Calu3 (cell line): ENCODE data around the gene HIF1AN. TPM values are rescaled to one million over a fixed set of nuclear protein-coding genes. Genes with fewer than 3 reads are reported as not detected.

Experiments
- BruUV-seq: library from RNA; stranded (reverse); fragments of 400-500 nt; replicated peaks from 2 replicates; lab custom pipeline; 2021; lab: Mats Ljungman, UMichigan
- CTCF ChIA-PET: fragments of 300-600 bp; sonication (Branson Sonifier 250); formaldehyde crosslinking; loops from one replicate; lab custom pipeline; 2022; ENCODE audit warnings: antibody characterized with exemption; lab: Charles Lee
- DNase-seq: peaks from one replicate; pipeline ENCODE4 v3.0.0; 2022
- H3K27ac Mint-ChIP-seq: one replicate; pipeline ENCODE4 v1.8.0; 2022; ENCODE audit warnings: mixed read lengths; ENCODE audit not compliant: unreplicated experiment
- H3K27me3 Mint-ChIP-seq: one replicate; pipeline ENCODE4 v1.8.0; 2022; ENCODE audit warnings: mixed read lengths; ENCODE audit not compliant: unreplicated experiment
- H3K36me3 Mint-ChIP-seq: one replicate; pipeline ENCODE4 v1.8.0; 2022; ENCODE audit warnings: mild to moderate bottlenecking, moderate library complexity, mixed read lengths; ENCODE audit not compliant: insufficient read depth, unreplicated experiment
- H3K4me1 Mint-ChIP-seq: one replicate; pipeline ENCODE4 v1.8.0; 2022; ENCODE audit warnings: mild to moderate bottlenecking, low read depth, mixed read lengths; ENCODE audit not compliant: unreplicated experiment
- H3K4me3 Mint-ChIP-seq: one replicate; pipeline ENCODE4 v1.8.0; 2022; ENCODE audit warnings: mild to moderate bottlenecking, low read depth, moderate library complexity, mixed read lengths; ENCODE audit not compliant: unreplicated experiment
- H3K9me3 Mint-ChIP-seq: one replicate; pipeline ENCODE4 v1.8.0; 2022; ENCODE audit warnings: low read depth, mixed read lengths; ENCODE audit not compliant: unreplicated experiment
- intact Hi-C: fragments of 100-400 bp; cut with micrococcal nuclease; formaldehyde crosslinking; loops from one replicate; pipeline ENCODE4 v1.10.0; 2022; ENCODE audit not compliant: unreplicated experiment
- total RNA-seq: library from RNA; stranded (reverse); gene quantifications from 2 replicates; pipeline ENCODE4 v1.2.3, GENCODE V29; 2022
- TF ChIP-seq, protein P1 (sequence below): fragments of 200-600 bp; IDR thresholded peaks from one replicate; pipeline ENCODE4 v1.8.0; 2022; ENCODE audit warnings: antibody characterized with exemption; ENCODE audit not compliant: unreplicated experiment

Gene HIF1AN
- total RNA-seq, 1 experiment from 2014 or later = 36.3 TPM

- H3K36me3 Mint-ChIP-seq = no peaks in the 10 kb centered on the region
- intact Hi-C loops = no loop called here
- BruUV-seq = no TSS peak
- H3K4me3 Mint-ChIP-seq = no peak overlapping the region
- H3K9me3 Mint-ChIP-seq = no peaks in the 10 kb centered on the region
- TF ChIP-seq, protein P1, sequence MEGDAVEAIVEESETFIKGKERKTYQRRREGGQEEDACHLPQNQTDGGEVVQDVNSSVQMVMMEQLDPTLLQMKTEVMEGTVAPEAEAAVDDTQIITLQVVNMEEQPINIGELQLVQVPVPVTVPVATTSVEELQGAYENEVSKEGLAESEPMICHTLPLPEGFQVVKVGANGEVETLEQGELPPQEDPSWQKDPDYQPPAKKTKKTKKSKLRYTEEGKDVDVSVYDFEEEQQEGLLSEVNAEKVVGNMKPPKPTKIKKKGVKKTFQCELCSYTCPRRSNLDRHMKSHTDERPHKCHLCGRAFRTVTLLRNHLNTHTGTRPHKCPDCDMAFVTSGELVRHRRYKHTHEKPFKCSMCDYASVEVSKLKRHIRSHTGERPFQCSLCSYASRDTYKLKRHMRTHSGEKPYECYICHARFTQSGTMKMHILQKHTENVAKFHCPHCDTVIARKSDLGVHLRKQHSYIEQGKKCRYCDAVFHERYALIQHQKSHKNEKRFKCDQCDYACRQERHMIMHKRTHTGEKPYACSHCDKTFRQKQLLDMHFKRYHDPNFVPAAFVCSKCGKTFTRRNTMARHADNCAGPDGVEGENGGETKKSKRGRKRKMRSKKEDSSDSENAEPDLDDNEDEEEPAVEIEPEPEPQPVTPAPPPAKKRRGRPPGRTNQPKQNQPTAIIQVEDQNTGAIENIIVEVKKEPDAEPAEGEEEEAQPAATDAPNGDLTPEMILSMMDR = no peak
- no peaks in the 10 kb centered on the region for H3K27me3 Mint-ChIP-seq
- no peaks in the 10 kb centered on the region for H3K4me1 Mint-ChIP-seq
- no peak for DNase-seq
- CTCF ChIA-PET = interaction anchor here (0.6 to 0.9 kb wide), 2 partner anchors 150 to 654 kb away, joined by 3 read pairs; no protein-coding TSS in a partner anchor
- no peak overlapping the region for H3K27ac Mint-ChIP-seq
Measured at GRCh38 chr10:100520811-100521210, 14.9 kb upstream of the HIF1AN start.

- TF ChIP-seq, protein P1 = no peak
- no peak for DNase-seq
- Mint-ChIP-seq H3K27ac (no peak overlapping the region), H3K4me3 (no peak overlapping the region), H3K9me3 (no peaks in the 10 kb centered on the region), H3K36me3 (no peaks in the 10 kb centered on the region), H3K27me3 (no peaks in the 10 kb centered on the region), H3K4me1 (no peaks in the 10 kb centered on the region)
- BruUV-seq = no TSS peak
- intact Hi-C loops = no loop called here
- CTCF ChIA-PET = no interaction called here
Measured at GRCh38 chr10:100522107-100522801, 13.5 kb upstream of the HIF1AN start.

DNA sequence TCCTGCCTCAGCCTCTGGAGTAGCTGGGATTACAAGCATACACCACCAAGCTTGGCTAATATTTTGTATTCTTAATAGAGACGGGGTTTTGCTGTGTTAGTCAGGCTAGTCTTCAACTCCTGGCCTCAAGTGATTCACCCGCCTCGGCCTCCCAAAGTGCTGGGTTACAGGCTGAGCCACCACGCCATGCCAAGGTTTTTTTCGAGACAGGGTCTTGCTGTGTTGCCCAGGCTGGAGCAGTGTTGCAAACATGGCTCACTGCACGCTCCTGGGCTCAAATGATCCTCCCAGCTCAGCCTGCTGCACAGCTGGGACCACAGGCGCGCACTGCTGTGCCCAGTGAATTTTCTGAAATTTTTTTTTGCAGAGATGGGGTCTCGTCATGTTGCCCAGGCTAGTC, 12.8 kb upstream of the HIF1AN start:
- no peaks in the 10 kb centered on the region for H3K4me1 Mint-ChIP-seq
- no peak overlapping the region for H3K4me3 Mint-ChIP-seq
- no peaks in the 10 kb centered on the region for H3K36me3 Mint-ChIP-seq
- no TSS peak for BruUV-seq
- CTCF ChIA-PET = no interaction called here
- TF ChIP-seq, protein P1 = no peak
- no peak overlapping the region for H3K27ac Mint-ChIP-seq
- no peaks in the 10 kb centered on the region for H3K27me3 Mint-ChIP-seq
- DNase-seq = no peak
- H3K9me3 Mint-ChIP-seq = no peaks in the 10 kb centered on the region
- intact Hi-C loops = no loop called here

GRCh38 chr10:100524206-100524605, 11.5 kb upstream of the HIF1AN start:
- TF ChIP-seq, protein P1 = no peak
- Mint-ChIP-seq H3K36me3 (peaks cover 4% of the 10 kb centered on the region), H3K9me3 (no peaks in the 10 kb centered on the region), H3K27ac (no peak overlapping the region), H3K4me1 (no peaks in the 10 kb centered on the region), H3K27me3 (no peaks in the 10 kb centered on the region), H3K4me3 (no peak overlapping the region)
- intact Hi-C loops = no loop called here
- CTCF ChIA-PET = no interaction called here
- no TSS peak for BruUV-seq
- no peak for DNase-seq
